PFSK-1 (cell line): Measurements from ENCODE around the gene NDC1.

ENCODE experiments used
- REST ChIP-seq, 2 experiments: IDR thresholded peaks; 2 replicates each; pipeline versions ENCODE4 v1.6.1 to v1.8.0; 2011 to 2012; ENCODE audit warnings: low read depth in 2 of 2, low read length in 2 of 2, control low read depth in 1 of 2, inconsistent platforms in 1 of 2, mild to moderate bottlenecking in 1 of 2, moderate library complexity in 1 of 2; ENCODE audit not compliant: insufficient read depth in 1 of 2
- SIN3A ChIP-seq: IDR thresholded peaks from 2 replicates; pipeline ENCODE4 v1.6.1; 2012; ENCODE audit warnings: mild to moderate bottlenecking, low read length, moderate library complexity, borderline replicate concordance; ENCODE audit not compliant: insufficient read depth
- TAF1 ChIP-seq: IDR thresholded peaks from 2 replicates; pipeline ENCODE4 v1.6.1; 2012; ENCODE audit warnings: low read length, control low read depth, borderline replicate concordance; ENCODE audit not compliant: insufficient read depth

GRCh38 chr1:53728702-53729455, 109.2 kb downstream of the NDC1 start:
- TF ChIP-seq SIN3A (no peak), TAF1 (no peak), REST (IDR thresholded peaks at IDR 0.05; ENCODE audit: insufficient read depth in 1 of 2, low read depth in 2 of 2, low read length in 2 of 2) (no peak)
